Measurements from ENCODE around the gene TANGO2.

GRCh38 chr22:20116376-20116950, 95.6 kb downstream of the TANGO2 start:
- no peak for TF ChIP-seq EZH2 (IDR thresholded peaks at IDR 0.05; ENCODE audit: borderline replicate concordance, low read length)
- TF ChIP-seq CTCF (IDR thresholded peaks at IDR 0.05; ENCODE audit: low read length): no peak
